Suppressor macrophage (primary cell): ENCODE data around the gene PFDN2.
A peak's percentile ranks its signal among the peaks of the same experiment; 100 is the strongest.
"Not testable (repeated sequence)": the region's sequence is repeated elsewhere in the genome, so short reads cannot be mapped to it uniquely, and the experiment has no call there.

Source experiments
- DNase-seq, 4 experiments: peaks; one replicate each; pipeline ENCODE4 v3.0.0-alpha.2; 2020 to 2022

The PFDN2 gene

DNA sequence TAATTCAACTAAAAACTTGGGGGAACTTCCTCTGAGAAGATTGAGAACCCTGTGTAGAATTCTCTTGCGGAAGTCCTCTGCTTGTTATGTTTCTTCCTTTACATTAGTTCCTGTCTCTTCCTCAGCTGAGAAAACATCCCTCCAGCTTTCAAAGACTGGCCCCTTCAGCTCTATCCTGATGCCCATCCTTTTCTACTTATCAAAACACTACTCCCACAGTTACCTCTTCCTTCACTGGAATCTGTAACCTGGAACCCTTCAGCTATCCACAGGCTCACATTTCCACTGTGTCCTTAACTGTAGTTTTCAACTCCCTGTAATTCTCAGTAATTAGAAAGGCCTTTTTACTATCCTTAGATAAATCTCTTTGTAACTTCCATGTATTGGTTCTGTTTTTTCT lies 20.6 kb upstream of the PFDN2 start:
- peak in 2 of 4 experiments; percentile 38 to 46 for DNase-seq

DNA sequence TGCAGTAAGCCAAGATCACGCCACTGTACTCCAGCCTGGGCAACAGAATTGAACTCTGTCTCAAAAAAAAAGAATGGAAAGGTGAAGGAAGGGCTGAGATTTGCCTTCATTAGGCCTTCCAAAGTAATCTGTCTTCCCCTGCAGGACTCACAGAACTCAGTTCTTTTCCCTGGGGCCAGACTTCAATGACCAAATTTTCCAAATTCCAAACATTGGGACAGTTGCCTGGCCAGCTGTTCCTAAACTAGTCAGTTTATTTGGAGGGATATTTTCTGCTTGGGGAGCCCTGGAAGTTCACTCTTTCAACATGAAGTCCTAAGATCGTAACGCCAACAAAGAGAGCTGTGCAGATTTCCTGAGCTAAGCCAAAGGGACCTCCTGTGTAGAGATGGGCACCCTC lies 20.0 kb upstream of the PFDN2 start:
- DNase-seq: no peak

DNA sequence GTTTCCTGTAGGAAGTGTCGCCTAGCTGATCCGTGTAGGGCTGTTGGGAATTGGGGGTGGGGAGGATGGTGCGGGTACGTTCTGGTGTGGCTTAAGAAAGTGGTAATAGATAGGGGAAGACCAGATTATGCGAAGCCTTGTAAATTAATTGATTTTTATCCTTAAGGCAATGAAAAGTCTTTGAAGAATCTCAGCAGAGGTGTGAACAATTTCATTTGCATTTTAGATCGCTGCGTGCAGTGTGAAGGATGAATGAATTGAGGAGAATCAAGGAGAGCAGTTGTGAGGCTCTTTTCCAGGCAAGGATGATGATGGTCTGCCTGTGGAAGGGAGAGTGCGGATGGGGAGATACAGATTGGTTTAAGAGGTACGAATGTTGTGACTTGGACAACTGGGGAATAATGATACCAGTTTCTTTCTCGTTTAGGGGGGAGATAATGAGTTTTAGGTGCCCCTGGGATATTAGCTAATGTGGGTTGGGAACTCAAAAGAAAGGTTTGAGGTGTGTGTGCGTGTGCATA lies 15.4 kb upstream of the PFDN2 start:
- no peak for DNase-seq

DNA sequence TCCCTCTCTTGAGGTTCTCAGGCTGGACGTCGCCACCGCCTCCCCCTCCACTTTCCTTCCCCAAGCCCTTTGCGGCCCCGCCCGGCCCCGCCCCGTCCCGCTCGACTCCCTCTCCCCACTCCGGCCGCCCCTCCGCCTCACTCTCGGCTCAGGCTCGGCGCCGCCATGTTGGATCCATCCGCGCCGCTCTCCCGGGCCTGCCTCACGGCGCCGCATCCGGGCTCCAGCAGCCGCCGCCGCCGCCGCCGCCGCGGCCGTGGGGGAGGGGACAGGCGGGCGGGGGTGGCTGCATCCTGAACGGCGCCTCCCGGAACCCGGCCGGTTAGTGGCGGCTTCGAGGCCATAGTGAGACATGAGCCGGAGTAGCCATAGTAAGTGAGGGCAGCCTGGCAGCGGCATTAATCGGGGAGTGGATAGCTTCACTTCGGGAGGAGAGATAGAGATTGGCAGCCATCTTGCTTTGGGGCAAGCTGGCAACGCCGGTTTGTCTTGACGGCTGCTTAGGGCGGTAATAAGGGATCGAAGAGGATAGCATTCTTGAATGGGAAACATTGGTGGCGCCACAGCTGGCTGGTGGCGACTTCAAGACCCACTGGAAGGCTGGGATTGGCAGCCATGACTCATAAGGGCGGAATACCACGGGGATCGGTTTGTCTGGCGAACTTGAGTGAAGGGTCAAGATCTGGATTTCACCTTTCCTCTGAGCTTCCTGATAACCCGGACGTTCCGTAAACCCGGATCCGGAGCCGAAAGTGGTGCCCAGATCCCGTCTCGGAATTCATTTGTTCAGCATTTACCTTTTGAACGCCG lies 14.8 kb upstream of the PFDN2 start, which contains the start of gene DEDD:
Gene DEDD, minus strand, starts transcription at position 258 of the 810 bp plus-strand sequence. CDS start 8,205 bp downstream, outside the sequence.
- DNase-seq: peak; percentile 92 to 97 (median 96)

DNA sequence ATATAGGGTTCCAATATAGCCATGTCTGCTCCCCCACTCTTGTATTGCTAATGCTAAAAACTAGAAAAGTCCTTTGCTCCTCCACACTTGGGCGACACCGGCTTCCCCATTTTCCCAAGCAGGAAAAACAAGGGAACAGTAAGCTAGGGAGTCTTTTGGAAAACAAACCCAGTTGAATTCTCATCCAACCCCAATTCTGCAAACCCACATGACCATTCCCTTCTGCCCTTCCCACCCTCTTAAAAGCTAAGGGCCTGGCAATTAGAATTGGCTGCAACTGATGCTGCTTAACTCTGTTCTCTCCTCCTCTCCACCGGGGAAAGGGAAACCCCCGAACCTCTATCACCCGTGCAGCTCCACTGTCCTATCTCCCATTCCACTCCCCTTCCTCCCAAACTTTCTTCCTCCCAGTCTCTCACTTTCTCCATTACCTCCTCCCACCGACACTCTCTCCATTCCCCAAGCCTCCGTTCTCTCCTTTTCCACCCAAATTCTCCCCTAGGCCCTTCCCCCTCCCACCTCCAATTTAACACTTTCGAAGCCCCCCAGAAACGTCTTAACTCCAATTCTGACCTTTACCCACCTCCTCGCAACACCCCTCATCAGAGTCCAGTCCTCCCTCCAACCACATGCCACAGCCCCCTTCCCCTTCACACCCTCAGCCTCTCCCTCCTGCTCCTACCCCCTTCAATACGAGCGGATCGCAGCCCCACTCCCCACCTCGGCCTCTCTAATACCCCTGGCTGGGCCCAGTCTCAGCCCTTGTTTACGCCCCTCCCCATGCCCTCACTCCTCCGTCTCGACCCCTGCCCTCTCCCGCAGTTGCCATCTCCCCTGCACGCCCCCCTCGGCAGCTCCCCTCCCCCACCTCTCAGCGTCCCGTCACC lies 13.9 kb upstream of the PFDN2 start:
- DNase-seq: no peak

DNA sequence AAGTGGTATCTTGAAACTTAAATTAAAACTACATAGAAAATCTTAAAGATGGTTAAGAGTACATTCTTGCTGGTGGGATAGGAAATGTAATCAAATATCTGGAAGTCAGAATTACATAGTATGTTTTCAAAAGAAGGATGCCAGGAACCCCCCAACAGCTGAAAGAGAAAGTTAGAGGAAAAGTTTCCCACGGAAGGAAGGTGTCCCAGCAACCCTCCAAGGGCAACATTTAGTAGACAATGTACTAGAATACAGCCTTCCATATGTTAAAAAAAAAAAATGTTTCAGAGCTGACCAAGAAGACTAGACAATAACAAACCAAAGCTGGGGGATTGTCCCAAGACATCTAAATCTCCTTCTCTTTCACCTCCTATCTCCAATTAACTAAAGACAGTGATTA lies 12.4 kb upstream of the PFDN2 start:
- no peak for DNase-seq

DNA sequence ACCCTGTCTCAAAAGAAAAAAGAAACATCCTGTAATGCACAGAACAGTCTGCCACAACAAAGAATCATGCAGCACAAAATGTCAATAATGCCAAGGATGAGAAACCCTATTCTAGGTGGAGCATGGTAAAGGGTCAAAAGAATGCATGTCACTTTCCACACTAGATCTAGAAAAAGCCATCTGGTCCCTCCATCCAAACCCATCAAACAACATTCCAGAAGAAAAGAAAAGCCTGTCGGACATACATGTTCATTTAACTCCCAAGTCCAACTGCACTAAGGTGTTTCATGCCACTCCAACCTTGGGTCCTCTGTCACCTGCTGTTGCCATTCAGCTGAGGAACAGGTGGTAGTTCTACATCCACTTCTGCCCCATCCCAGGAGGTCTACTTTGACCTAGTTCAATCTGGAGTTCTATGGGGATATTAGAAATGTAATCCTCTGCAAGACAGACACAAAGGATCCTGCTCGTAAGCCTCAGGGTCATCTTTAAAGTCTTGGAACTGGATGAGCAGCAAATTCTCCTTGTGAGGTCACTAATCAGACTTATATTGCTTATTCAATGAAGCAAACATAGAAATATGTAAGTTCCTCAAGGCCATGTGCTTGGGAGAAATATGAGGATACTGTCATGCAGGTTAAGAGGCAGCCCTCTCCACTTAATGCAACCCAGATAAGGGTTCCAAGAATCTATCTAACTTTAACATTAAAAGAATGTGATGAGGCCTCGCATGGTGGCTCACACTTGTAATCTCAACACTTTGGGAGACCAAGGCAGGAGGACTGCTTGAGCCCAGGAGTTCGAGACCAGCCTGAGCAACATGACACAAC lies 11.0 kb upstream of the PFDN2 start:
- DNase-seq: no peak

DNA sequence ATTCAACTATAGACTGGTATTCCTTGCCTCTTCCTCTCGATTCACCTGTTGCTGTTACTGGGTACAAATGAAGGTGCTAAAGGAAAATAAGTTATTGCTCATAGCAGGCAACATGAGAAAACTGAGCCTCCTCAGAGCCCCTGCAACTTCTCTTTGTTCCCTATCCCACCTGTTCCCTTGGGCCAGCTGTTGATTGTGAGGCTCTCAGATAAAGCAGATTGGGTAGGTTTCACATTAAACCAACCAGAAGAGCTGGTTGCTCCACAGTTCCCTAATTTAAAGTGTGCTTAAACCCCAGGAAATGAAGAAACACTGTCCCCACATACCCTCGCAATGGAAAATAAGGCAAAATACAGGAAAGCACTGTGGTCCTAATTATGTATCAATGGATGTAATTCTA lies 9.8 kb upstream of the PFDN2 start:
- peak in 3 of 4 experiments; percentile 29 to 45 (median 37) for DNase-seq

DNA sequence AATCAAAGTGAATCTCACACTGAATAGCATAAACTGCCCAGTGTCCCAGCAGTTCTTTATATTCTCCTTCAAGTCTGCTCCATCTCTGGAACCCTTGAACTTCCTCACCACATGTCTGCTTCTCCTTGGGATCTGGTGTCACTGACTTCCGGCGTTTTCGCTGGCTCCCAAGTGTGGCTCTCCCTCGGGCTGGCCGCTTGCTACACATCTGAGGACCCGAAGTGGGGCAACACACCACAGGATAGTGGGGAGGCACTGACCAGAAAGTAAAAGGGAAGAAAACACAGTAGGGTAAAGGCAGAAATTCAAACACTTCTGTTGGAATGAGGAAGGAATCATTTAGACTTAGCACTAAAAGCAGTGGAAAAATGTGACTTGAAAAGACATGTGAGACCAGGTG lies 5.1 kb upstream of the PFDN2 start:
- no peak for DNase-seq

DNA sequence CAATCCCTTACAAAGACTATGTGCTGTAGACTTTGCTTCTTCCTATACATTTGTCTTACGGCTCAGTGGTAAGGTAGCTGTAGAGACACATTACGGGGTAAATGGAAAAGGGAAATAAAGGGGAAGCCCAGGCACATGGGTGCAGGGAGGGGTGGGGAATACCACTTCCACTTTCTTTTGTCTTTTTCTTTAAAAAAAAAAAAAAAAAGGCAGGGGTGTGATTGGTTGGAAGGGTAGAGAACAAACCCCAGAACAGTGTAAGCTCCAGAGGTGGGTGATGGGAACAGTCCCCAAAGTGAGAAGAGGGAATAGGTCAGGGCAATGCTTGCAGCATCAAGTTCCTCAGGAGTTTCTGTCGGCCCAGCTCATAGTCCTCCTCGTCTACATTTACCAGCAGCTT lies 4.0 kb upstream of the PFDN2 start:
- peak; percentile 53 to 81 (median 74) for DNase-seq

DNA sequence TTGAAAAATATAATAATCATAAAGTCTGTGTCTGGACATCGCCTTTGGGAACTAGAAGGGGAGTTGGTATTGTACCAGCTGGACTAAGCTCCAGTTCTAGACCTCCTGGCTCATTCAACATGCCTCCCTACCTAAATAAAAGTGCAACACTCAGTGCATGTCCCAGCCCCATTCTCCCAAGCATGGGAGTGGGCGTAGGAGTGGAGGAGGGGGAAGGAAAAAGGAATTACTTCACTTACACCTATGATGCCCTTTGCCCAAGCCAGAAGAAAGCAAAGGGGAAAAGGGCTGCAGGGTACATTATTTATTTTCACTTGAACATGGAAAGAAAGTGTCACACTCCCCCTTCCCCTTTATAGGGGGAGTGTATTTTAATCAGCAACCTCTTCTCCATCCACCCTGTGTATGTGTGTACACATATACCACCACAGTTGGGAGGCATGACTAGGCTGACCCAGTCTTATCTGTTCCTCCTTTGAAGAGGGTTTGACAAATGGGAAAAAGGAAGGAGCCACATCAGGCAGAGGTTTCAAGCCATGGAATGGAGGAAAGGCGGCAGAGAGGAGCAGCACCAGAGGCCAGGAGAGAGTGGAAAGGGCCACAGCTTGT lies 3.3 kb upstream of the PFDN2 start:
- peak; percentile 26 to 54 (median 42) for DNase-seq

DNA sequence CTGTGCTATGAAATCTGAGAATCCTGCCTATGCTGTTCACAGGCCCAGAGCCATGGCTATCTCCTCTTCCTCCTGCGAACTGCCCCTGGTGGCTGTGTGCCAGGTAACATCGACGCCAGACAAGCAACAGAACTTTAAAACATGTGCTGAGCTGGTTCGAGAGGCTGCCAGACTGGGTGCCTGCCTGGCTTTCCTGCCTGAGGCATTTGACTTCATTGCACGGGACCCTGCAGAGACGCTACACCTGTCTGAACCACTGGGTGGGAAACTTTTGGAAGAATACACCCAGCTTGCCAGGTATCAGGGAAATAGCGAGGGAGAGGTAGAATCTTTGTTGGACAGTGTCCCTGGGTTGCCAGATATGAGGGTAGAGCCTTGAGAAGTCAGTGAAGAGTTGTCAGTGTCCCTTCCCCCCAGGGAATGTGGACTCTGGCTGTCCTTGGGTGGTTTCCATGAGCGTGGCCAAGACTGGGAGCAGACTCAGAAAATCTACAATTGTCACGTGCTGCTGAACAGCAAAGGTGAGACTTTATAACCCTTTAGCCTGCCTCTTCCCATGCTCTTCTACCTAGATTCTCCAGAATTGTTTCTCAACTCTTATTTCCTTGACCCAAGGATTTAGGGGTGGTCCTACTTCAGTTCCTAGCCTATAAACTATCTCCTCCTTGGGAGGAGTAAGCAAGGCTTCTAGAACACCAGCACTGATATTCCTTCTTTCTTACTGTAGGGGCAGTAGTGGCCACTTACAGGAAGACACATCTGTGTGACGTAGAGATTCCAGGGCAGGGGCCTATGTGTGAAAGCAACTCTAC lies 1.5 kb upstream of the PFDN2 start:
- DNase-seq: peak; percentile 44 to 74 (median 60)

DNA sequence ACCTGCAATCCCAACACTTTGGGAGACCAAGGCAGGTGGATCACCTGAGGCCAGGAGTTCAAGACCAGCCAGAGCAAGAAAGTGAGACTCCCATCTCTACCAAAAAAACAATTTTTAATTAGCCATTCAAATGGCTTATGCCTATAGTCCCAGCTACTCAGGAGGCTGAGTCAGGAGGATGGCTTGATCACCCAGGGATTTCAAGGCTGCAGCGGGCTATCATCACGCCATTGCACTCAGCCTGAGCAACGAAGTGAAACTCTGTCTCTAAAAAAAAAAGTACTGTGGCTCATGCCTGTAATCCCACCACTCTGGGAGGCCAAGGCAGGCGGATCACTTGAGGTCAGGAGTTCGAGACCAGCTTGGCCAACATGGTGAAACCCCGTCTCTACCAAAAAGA lies 1.9 kb downstream of the PFDN2 start:
- not testable (repeated sequence) for DNase-seq

DNA sequence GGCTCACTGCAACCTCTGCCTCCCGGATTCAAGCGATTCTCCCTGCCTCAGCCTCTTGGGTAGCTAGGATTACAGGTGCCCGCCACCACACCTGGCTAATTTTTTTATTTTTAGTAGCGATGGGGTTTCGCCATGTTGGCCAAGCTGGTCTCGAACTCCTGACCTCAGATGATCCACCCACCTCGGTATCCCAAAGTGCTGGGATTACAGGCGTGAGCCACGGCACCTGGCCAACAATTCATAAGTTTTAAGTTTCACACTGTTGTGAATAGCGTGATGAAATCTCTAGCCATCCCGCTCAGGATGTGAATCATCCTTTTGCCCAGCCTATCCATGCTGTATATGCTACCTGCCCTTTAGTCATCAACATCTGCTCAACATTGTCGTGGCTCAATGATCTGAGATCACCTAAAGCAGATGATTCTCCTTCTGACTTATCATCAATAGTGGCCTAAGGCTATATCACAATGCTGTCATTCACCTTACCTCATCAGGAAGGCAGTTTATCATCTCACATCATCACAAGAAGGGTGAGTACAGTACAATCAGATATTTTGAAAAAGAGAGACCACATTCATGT lies 2.6 kb downstream of the PFDN2 start:
- DNase-seq: peak in 2 of 4 experiments; percentile 15 to 59

DNA sequence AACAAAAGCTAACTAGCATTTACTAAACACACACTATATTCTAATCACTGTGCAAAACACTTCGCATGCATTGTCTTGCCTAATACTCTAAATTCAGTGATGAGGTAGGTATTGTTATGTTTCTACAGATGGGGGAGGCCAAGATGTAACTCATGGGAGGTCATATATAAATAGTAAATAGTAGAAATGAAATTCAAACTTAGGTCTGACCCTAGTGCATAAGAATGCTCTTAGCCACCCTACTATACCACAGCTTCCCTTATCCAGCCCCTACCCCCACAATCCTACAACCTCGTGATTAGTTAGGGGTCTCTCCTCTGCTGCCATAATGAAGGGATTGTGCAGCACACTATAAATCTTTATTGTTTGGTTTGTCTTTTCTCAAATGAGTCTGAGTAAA lies 3.3 kb downstream of the PFDN2 start:
- no peak for DNase-seq

DNA sequence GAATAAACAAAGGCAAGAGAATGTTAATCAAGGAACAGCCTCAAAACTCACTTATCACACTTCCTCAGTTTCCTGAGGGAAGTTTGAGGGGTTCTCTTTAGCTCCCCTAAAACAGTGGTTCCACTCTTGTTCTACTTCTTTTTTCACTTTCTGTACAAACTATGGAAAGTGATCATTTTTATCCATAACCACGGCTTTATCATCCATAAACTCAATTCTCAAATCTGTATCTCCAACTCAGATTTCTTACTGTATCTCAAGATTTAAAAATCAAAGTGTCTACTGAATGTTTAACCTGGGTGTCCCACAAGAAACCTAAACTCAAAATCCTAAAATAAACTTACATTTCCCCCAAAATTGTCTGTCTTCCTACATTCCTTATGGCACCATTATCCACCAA lies 3.9 kb downstream of the PFDN2 start:
- no peak for DNase-seq

DNA sequence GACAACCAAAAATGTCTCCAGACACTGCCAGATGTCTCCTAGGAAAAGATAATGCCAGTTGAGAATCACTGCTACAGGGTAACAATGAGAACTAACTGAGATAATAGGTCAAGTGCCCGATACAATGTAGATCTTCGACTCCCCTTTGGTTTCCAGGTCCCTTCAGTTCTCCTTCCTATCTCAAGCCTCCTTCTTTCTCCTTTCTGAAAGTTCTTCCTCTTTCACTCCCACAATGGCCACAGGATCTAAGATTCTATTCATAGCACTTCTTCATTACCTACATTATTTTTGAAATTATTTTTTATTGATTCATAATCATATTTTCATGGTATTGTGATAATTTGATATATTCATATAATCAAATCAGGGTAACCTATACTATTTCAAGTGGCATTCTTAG lies 6.3 kb downstream of the PFDN2 start:
- DNase-seq: peak in 3 of 4 experiments; percentile 40 to 59 (median 55)

DNA sequence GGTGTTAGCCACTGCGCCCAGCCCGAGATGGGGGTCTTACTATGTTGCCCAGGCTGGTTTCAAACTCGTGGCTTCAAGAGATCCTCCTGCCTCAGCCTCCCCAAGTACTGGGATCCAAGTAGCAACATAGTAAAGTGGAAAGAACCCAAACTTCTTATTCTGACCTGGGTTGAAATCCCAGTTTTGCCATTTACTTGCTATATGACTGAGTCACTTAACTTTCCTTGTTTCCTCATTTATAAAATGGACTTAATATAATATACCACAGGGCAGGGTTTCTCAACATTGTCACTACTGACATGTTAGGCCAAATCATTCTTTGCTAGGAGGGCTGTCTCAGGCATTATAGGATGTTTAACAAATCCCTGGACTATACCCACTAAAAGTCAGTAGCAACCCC lies 6.7 kb downstream of the PFDN2 start:
- peak in 2 of 4 experiments; percentile 49 to 53 for DNase-seq

DNA sequence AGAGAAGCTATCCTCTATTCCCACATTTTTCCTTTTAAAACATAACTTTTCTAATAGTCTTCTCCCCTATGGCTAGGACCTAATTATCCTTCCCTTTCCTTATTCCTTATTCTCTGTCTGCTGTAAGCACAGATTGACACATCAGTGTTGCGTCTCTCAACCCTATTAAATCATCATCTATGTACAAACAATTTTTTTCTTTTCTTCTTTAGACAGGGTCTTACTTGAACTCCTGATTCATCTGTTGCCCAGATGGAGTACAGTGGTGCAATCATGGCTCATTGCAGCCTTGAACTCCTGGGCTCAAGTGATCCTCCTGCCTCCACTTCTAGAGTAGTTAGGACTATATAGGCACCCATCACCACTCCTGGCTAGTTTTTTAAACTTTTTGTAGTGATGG lies 11.4 kb downstream of the PFDN2 start:
- no peak for DNase-seq

DNA sequence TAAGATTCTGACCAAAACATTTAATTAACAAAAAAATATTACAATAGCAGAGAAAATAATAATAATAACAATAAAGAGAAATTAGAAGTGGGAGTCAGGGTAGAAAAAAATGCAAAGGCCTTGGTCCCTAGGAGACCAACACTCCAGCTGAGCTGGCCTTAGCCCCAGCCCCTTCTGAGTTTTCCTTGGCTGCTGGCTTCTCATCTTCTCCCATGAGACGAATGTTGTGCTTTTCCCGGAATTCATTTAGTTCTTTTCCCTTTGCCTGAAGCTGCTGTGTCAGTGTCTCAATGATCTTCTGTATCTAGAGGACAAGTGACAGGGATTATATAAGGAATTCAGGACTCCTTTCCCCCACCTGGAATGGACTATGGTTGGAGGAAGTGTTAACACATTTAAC lies 17.3 kb downstream of the PFDN2 start:
- no peak for DNase-seq
